ENCODE measurements around the gene CYP26B1. TPM values are rescaled to one million over a fixed set of nuclear protein-coding genes. Genes with fewer than 3 reads are reported as not detected.

Gene CYP26B1
- total RNA-seq, 2 donors from 2014 or later: 0.91 to 68.2 TPM

DNA sequence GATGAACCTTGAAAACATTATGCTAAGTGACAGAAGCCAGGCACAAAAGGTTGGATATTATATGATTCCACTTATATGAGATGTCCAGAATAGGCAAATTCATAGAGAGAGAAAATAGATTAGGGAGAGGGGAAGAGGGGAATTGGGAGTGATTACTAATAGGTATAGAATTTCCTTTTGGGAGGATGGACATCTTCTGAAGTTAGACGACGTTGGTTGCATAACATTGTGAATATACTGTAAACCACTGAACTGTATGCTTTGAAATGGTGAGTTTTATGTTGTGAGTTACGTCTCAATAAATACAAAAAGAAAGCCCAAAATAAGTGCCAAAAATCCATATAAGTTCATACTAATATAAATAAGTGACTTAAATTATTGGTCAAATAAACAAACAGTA is 18.6 kb upstream of the CYP26B1 start:
- no peaks in the 10 kb centered on the region for H3K27me3 ChIP-seq (replicated peaks; ENCODE audit: insufficient read depth)
- 81% methylated on average over 3 of the region's 3 CpGs for WGBS
- no peaks in the 10 kb centered on the region for H3K36me3 ChIP-seq
- no peak for TF ChIP-seq POLR2A (IDR thresholded peaks at IDR 0.05)
- TF ChIP-seq POLR2AphosphoS5 (IDR thresholded peaks at IDR 0.05): no peak
- TF ChIP-seq, protein P1, sequence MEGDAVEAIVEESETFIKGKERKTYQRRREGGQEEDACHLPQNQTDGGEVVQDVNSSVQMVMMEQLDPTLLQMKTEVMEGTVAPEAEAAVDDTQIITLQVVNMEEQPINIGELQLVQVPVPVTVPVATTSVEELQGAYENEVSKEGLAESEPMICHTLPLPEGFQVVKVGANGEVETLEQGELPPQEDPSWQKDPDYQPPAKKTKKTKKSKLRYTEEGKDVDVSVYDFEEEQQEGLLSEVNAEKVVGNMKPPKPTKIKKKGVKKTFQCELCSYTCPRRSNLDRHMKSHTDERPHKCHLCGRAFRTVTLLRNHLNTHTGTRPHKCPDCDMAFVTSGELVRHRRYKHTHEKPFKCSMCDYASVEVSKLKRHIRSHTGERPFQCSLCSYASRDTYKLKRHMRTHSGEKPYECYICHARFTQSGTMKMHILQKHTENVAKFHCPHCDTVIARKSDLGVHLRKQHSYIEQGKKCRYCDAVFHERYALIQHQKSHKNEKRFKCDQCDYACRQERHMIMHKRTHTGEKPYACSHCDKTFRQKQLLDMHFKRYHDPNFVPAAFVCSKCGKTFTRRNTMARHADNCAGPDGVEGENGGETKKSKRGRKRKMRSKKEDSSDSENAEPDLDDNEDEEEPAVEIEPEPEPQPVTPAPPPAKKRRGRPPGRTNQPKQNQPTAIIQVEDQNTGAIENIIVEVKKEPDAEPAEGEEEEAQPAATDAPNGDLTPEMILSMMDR (IDR thresholded peaks at IDR 0.05): no peak
- intact Hi-C loops (cut with DNase I): no loop called here
- no peaks in the 10 kb centered on the region for H3K9me3 ChIP-seq
- DNase-seq (ENCODE audit: low spot score): no peak
- H3K27ac ChIP-seq: no peak overlapping the region
- no peak overlapping the region for H3K4me3 ChIP-seq
- no peaks in the 10 kb centered on the region for H3K4me1 ChIP-seq (replicated peaks)

- Histone ChIP-seq H3K27me3 (replicated peaks; ENCODE audit: insufficient read depth) (no peaks in the 10 kb centered on the region), H3K27ac (no peak overlapping the region), H3K4me3 (no peak overlapping the region), H3K9me3 (no peaks in the 10 kb centered on the region), H3K4me1 (replicated peaks) (no peaks in the 10 kb centered on the region), H3K36me3 (no peaks in the 10 kb centered on the region)
- no peak for TF ChIP-seq POLR2A (IDR thresholded peaks at IDR 0.05)
- TF ChIP-seq POLR2AphosphoS5 (IDR thresholded peaks at IDR 0.05): no peak
- TF ChIP-seq, protein P1 (IDR thresholded peaks at IDR 0.05): no peak
- intact Hi-C loops (cut with DNase I): no loop called here
- no peak for DNase-seq (ENCODE audit: low spot score)
- WGBS: 69% methylated on average over 3 of the region's 3 CpGs
Observed at GRCh38 chr2:72165792-72166191, 18.1 kb upstream of the CYP26B1 start.

- Histone ChIP-seq H3K27ac (no peak overlapping the region), H3K9me3 (no peaks in the 10 kb centered on the region), H3K36me3 (no peaks in the 10 kb centered on the region), H3K4me1 (replicated peaks) (no peaks in the 10 kb centered on the region), H3K4me3 (no peak overlapping the region), H3K27me3 (replicated peaks; ENCODE audit: insufficient read depth) (peaks cover 3% of the 10 kb centered on the region)
- DNase-seq (ENCODE audit: low spot score): no peak
- intact Hi-C loops (cut with DNase I): no loop called here
- TF ChIP-seq POLR2A (IDR thresholded peaks at IDR 0.05) (no peak), POLR2AphosphoS5 (IDR thresholded peaks at IDR 0.05) (no peak)
- TF ChIP-seq, protein P1 (IDR thresholded peaks at IDR 0.05): no peak
- WGBS: 91% methylated on average over 5 of the region's 5 CpGs
Observed at GRCh38 chr2:72162574-72162973, 14.9 kb upstream of the CYP26B1 start.

DNA sequence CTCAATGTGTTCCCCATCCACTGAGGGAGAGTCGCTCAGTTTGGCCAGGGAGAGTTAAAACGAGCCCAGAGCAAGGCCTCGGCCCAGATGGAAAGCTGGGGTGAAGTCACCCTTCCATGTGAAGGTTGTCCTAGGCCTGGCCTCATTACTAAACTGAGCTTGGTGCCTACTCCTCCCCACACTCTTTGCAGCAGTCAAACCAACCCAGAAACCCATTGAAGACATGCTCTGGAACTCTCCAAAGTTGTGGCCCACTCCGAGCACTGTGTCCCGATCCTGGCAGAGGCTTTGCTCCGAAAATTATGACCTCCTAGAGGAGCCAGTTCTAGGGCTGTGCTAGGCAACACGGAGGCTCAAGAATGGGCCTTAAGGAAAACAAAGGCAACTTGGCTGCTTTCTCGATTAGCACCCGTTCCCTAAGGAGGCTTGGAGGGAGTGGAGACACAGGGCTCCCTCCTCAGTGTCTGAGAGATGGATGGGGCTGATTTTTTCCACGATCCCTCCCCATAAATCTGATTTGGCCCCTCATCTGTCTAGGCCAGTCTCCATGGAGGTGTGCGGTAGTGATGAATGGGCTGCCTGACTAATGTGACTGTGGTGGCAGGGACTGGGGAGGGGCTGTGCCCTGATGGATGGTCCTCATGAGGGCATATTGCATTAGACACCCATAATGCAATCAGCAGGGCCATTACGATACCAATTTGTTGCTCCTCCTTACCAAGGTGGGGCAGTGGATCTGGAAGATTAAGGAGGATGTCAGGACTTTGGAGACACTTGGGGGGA is 11.7 kb upstream of the CYP26B1 start:
- Histone ChIP-seq H3K9me3 (no peaks in the 10 kb centered on the region), H3K27me3 (replicated peaks; ENCODE audit: insufficient read depth) (peaks cover 3% of the 10 kb centered on the region), H3K36me3 (no peaks in the 10 kb centered on the region), H3K4me3 (no peak overlapping the region), H3K27ac (no peak overlapping the region), H3K4me1 (replicated peaks) (no peaks in the 10 kb centered on the region)
- no peak for DNase-seq (ENCODE audit: low spot score)
- TF ChIP-seq, protein P1 (IDR thresholded peaks at IDR 0.05): no peak
- TF ChIP-seq POLR2A (IDR thresholded peaks at IDR 0.05) (no peak), POLR2AphosphoS5 (IDR thresholded peaks at IDR 0.05) (no peak)
- 91% methylated on average over 12 of the region's 12 CpGs for WGBS
- intact Hi-C loops (cut with DNase I): no loop called here

All from prostate gland (tissue), 2 donors.